HG03175 (cell line): ENCODE data around the gene ROCK2.
"Not testable (repeated sequence)": the region's sequence is repeated elsewhere in the genome, so short reads cannot be mapped to it uniquely, and the experiment has no call there.

Source experiments
- ATAC-seq: cut with Tn5 transposase; IDR thresholded peaks from one replicate; pipeline ENCODE4 v1.9.1; 2021; ENCODE audit warnings: mild to moderate bottlenecking, moderate library complexity; ENCODE audit not compliant: unreplicated experiment

The ROCK2 gene

DNA sequence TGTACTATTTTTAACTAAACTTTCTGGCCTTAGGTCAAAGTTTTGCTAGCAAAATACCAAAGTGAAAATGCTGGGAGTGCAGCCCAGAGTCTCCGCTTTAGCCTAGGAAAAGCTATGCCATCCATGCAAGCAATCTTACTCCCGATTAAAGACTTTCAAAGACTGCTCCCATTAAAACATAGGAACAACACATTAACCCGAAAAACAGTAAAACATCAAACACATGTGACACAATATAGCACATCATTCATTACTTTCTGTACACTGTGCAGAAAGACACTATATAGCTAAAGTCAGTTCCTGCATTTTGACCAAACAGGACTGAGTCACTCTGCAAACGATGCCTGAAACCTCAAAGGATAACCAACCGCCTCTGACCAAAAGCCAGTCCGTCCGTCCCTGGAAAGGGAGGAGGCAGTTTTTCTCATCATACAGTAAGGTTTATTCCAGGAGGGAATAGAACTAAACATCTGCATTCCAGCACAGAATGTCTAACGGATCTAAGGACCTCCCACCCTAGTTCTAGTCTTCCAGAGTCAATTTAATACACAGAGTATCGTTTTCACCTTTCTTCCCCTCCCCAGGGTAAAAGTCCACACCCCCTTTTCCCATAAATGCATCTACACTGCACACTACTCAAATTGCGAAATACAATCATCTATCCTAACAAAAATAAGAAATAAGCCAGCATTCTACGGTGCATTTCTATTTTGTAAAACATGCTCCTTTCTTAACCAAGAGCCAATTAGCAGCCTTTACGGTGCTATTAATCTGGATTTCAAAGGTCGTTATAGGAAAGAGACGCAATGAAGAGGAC, 1.7 kb downstream of the ROCK2 start:
- ATAC-seq, result no peak

GRCh38 chr2:11340717-11341116, 3.7 kb downstream of the ROCK2 start:
- no peak for ATAC-seq

- ATAC-seq, result no peak
Measured at GRCh38 chr2:11339508-11340083, 4.8 kb downstream of the ROCK2 start.

DNA sequence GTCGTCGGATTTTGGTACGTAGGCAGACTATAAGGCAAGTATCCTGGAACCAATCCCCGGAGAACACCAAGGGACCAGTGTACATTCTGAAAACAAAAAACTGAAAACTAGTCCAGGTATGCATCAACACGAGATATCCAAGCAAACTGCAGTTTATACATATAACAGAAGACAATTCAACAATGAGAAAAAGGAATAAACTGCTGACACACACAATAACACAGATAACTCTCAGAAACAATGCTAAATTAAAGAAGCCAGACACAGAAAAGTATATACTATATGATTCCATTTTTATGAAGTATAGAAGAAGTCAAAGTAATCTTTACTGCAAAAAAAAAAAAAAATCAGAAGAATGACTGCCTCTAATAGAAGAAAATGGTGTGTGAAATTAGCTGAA, 5.9 kb downstream of the ROCK2 start:
- ATAC-seq, result no peak

GRCh38 chr2:11337909-11338308, 6.5 kb downstream of the ROCK2 start:
- ATAC-seq, result no peak

DNA sequence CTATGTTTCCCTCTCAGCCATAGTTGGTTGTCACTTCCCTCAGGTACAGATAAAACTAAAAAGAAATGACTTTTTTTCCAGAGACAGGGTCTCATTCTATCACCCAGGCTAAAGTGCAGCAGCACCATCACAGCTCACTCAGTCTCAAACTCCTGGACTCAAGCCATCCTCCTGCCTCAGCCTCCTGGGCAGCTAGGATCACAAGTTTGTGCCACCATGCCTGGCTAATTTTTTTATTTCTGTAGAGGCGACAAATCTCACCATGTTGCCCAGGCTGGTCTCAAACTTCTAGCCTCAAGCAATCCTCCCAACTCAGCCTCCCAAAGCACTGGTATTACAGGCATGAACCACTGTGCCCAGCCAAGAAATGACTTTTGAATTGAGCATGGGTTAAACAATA, 8.2 kb downstream of the ROCK2 start:
- ATAC-seq, result no peak

- no peak for ATAC-seq
Measured at GRCh38 chr2:11333427-11334183, 10.8 kb downstream of the ROCK2 start.

GRCh38 chr2:11332596-11332995, 11.8 kb downstream of the ROCK2 start:
- ATAC-seq, result no peak

GRCh38 chr2:11330457-11331142, 13.8 kb downstream of the ROCK2 start:
- ATAC-seq, result no peak

DNA sequence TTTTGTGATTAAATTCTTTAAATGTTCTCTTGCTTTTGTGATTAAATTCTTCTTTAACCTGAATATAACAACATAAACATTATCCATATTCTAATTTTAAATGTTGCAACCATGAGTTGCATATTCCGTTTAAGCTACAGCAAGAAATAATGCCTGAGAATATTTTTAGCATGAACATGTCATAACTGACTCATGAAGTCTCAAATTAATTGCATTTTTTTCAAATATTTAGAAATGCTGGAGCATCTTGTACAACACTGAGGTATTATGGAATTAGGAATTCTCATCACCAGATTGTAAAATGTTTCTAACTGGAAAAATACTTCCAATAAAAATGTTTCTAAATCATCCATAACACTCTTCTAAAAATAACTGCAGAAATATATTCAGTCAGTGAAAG, 14.7 kb downstream of the ROCK2 start:
- ATAC-seq, result no peak

- not testable (repeated sequence) for ATAC-seq
Measured at GRCh38 chr2:11328522-11328921, 15.9 kb downstream of the ROCK2 start.

DNA sequence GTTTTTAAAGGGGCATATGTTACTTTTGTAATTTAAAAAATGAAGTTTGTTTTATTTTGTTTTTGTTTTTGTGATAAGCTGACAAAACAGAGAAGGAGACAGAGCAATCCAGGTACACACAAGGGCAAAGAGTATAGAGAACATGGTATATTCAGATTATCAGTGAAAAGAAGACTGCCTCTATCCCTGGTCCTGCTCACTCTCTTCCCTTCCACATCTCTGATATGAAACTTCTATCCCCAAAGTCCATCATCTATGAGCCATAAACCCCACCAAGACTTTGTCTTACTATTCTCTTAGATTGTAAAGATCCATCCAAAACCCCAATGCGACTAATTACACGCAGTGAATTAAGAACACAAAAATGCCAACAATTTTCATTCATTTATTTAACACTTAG, 16.6 kb downstream of the ROCK2 start:
- no peak for ATAC-seq

DNA sequence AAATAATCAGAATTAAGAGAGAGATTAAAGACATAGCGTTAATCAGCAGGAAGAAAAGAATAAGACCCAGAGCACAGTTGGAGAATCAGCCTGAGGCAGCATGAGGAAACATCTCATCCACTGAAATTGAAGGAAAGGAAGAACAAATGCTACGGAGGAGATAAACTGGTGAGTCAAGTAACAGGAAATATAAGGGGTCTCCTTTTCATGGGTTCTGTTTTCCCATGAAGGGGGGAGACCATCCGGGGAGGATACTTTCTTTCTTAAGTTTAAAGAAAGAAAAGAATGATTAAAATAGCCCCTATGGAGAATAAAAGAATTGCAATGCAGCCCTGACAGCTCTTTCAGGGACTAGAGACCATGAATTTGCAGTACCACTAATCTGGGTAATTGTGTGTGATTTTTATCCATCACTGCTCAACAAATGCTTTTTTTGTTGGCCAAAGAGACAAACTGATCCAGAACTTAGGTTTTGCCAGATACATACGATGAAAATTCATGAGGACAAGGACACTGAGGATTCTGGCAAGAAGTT, 17.7 kb downstream of the ROCK2 start:
- ATAC-seq, result no peak

GRCh38 chr2:11325961-11326676, 18.3 kb downstream of the ROCK2 start:
- no peak for ATAC-seq

GRCh38 chr2:11321847-11322246, 22.6 kb downstream of the ROCK2 start:
- ATAC-seq, result no peak

- ATAC-seq, result no peak
Measured at GRCh38 chr2:11320698-11321492, 23.5 kb downstream of the ROCK2 start.

GRCh38 chr2:11319939-11320338, 24.5 kb downstream of the ROCK2 start:
- ATAC-seq, result no peak

- no peak for ATAC-seq
Measured at GRCh38 chr2:11315074-11315705, 29.2 kb downstream of the ROCK2 start.

DNA sequence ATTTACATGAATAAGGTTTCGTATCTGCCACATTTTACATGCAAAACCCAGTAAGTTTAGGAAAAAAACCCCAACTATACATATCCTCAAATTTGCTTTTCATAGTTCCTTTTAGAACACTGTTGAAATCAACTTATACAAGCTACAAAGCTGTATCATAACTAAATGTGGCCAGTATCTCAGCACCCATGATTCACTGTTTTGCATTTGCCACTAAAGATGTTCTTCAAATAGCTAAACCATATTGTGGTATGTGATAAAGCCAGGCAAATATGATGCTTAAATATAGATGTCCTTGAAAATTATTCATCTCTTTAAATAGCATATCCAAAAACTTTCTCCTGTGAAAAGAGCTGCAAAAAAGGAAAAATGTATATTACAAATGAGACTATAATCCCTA, 29.9 kb downstream of the ROCK2 start:
- no peak for ATAC-seq
